Naive thymus-derived CD4-positive, alpha-beta T cell (primary cell): ENCODE results near the gene SLC6A9. TPM values are rescaled to one million over a fixed set of nuclear protein-coding genes. Genes with fewer than 3 reads are reported as not detected.

Source experiments
- ATAC-seq: fragments of 150-1000 bp; cut with Tn5 transposase; 2 replicates; pipeline ENCODE4 v1.10.0; 2021; ENCODE audit warnings: mild to moderate bottlenecking, moderate library complexity
- CTCF ChIA-PET: fragments of 350-600 bp; sonication (Branson Sonifier 250); formaldehyde crosslinking; loops from one replicate; lab custom pipeline; 2021; ENCODE audit warnings: antibody characterized with exemption; lab: Charles Lee
- POLR2A ChIA-PET: fragments of 350-600 bp; sonication (Branson Sonifier 250); formaldehyde crosslinking; loops from one replicate; lab custom pipeline; 2021; ENCODE audit warnings: antibody characterized with exemption, inconsistent platforms; lab: Charles Lee
- DNase-seq, 9 donors: peaks; one replicate each; pipeline versions ENCODE4 v3.0.0 to v3.0.0-alpha.2; 2020 to 2022; ENCODE audit warnings: mixed read lengths in 1 of 9
- H3K27ac ChIP-seq: one replicate; pipeline ENCODE4 v1.7.0; 2013; ENCODE audit warnings: mild to moderate bottlenecking, low read depth, low read length, moderate library complexity
- H3K27me3 ChIP-seq, 2 donors: one replicate each; pipeline ENCODE4 v1.7.0; 2013; ENCODE audit warnings: low read length in 2 of 2, mild to moderate bottlenecking in 2 of 2, moderate library complexity in 2 of 2; ENCODE audit not compliant: control insufficient read depth in 2 of 2, insufficient read depth in 2 of 2
- H3K36me3 ChIP-seq, 3 experiments: 1 replicate in 2 of 3; 2 replicates in 1 of 3; pipeline ENCODE4 v1.7.0; 2013; ENCODE audit warnings: low read length in 3 of 3, mild to moderate bottlenecking in 3 of 3, moderate library complexity in 1 of 3; ENCODE audit not compliant: insufficient read depth in 3 of 3, control insufficient read depth in 2 of 3
- H3K4me1 ChIP-seq, 2 donors: one replicate each; pipeline ENCODE4 v1.7.0; 2013; ENCODE audit warnings: low read length in 2 of 2, mild to moderate bottlenecking in 2 of 2, moderate library complexity in 1 of 2; ENCODE audit not compliant: control insufficient read depth in 2 of 2, insufficient read depth in 2 of 2
- H3K4me3 ChIP-seq: 2 replicates; pipeline ENCODE4 v1.7.0; 2013; ENCODE audit warnings: mild to moderate bottlenecking, low read length
- H3K9me3 ChIP-seq, 3 experiments: 1 replicate in 2 of 3; 2 replicates in 1 of 3; pipeline ENCODE4 v1.7.0; 2013; ENCODE audit warnings: low read length in 3 of 3; ENCODE audit not compliant: control insufficient read depth in 2 of 3
- H3K27ac Mint-ChIP-seq, 9 donors: one replicate each; pipeline ENCODE4 v1.8.0; 2020 to 2022; ENCODE audit warnings: mixed read lengths in 9 of 9, mild to moderate bottlenecking in 8 of 9, moderate library complexity in 5 of 9, inconsistent platforms in 2 of 9
- H3K27me3 Mint-ChIP-seq, 5 donors: one replicate each; pipeline ENCODE4 v1.8.0; 2021 to 2022; ENCODE audit warnings: mixed read lengths in 5 of 5, mild to moderate bottlenecking in 1 of 5
- H3K36me3 Mint-ChIP-seq, 5 donors: one replicate each; pipeline ENCODE4 v1.8.0; 2020 to 2022; ENCODE audit warnings: mixed read lengths in 5 of 5, mild to moderate bottlenecking in 3 of 5, inconsistent platforms in 1 of 5
- H3K4me1 Mint-ChIP-seq, 7 donors: one replicate each; pipeline ENCODE4 v1.8.0; 2020 to 2022; ENCODE audit warnings: mixed read lengths in 7 of 7, mild to moderate bottlenecking in 3 of 7, inconsistent platforms in 1 of 7
- H3K4me3 Mint-ChIP-seq, 10 donors: one replicate each; pipeline ENCODE4 v1.8.0; 2020 to 2022; ENCODE audit warnings: mild to moderate bottlenecking in 10 of 10, mixed read lengths in 10 of 10, moderate library complexity in 6 of 10, inconsistent platforms in 2 of 10
- H3K9me3 Mint-ChIP-seq, 11 donors: one replicate each; pipeline ENCODE4 v1.8.0; 2020 to 2022; ENCODE audit warnings: mixed read lengths in 11 of 11, mild to moderate bottlenecking in 4 of 11, inconsistent platforms in 1 of 11, moderate library complexity in 1 of 11
- intact Hi-C, 2 donors: fragments of 100-400 bp; cut with micrococcal nuclease; formaldehyde crosslinking; loops; one replicate each; pipeline ENCODE4 v1.15.1; 2023
- polyA plus RNA-seq, 2 donors: library from polyadenylated mRNA; unstranded; fragments of 300-500 nt; fragmentation: Illumina TruSeq; gene quantifications; one replicate each; pipeline ENCODE4 v1.2.3, GENCODE V29; 2021
- total RNA-seq, 6 experiments: library from RNA in 5 of 6; stranded (reverse) in 5 of 6; gene quantifications; 1 replicate in 5 of 6; 2 replicates in 1 of 6; pipeline ENCODE4 v1.2.3 and lab custom pipeline; 2021 to 2026

The SLC6A9 gene
- total and polyA plus RNA-seq, 7 experiments from 2014 or later, result 0.26 to 5.0 (median 0.49) TPM; not detected in 2

- ATAC-seq (no peak), DNase-seq (no peak)
- peak overlapping the region in 2 of 10 donors; percentile 21 to 98 for H3K4me3 Mint-ChIP-seq
- ChIA-PET POLR2A (no interaction called here), CTCF (no interaction called here)
- intact Hi-C loops, result no loop called here
- H3K4me1 Mint-ChIP-seq, result peaks cover 16 to 31% (median 22%) of the 10 kb centered on the region in 7 donors
- H3K36me3 Mint-ChIP-seq, result no peaks in the 10 kb centered on the region
- H3K36me3 ChIP-seq, result no peaks in the 10 kb centered on the region
- no peak overlapping the region for H3K27ac ChIP-seq
- no peaks in the 10 kb centered on the region for H3K27me3 Mint-ChIP-seq
- peaks cover 0 to 3% (median 0%) of the 10 kb centered on the region in 11 donors for H3K9me3 Mint-ChIP-seq
- no peak overlapping the region for H3K4me3 ChIP-seq
- H3K9me3 ChIP-seq, result no peaks in the 10 kb centered on the region
- peak overlapping the region in 1 of 9 donors; percentile 5 for H3K27ac Mint-ChIP-seq
- H3K4me1 ChIP-seq, result peaks cover 0 to 7% of the 10 kb centered on the region in 2 donors
- no peaks in the 10 kb centered on the region for H3K27me3 ChIP-seq
Observed at GRCh38 chr1:44027320-44027719, 3.9 kb downstream of the SLC6A9 start.

- Mint-ChIP-seq H3K36me3 (no peaks in the 10 kb centered on the region), H3K9me3 (peaks cover 0 to 3% (median 0%) of the 10 kb centered on the region in 11 donors), H3K4me3 (no peak overlapping the region), H3K4me1 (peaks cover 12 to 23% (median 21%) of the 10 kb centered on the region in 7 donors), H3K27me3 (no peaks in the 10 kb centered on the region), H3K27ac (no peak overlapping the region)
- POLR2A ChIA-PET, result no interaction called here
- ATAC-seq (no peak), DNase-seq (no peak)
- H3K4me1 ChIP-seq, result peaks cover 0 to 7% of the 10 kb centered on the region in 2 donors
- H3K27me3 ChIP-seq, result no peaks in the 10 kb centered on the region
- CTCF ChIA-PET, result no interaction called here
- intact Hi-C loops, result no loop called here
- no peak overlapping the region for H3K27ac ChIP-seq
- H3K4me3 ChIP-seq, result no peak overlapping the region
- H3K9me3 ChIP-seq, result no peaks in the 10 kb centered on the region
- no peaks in the 10 kb centered on the region for H3K36me3 ChIP-seq
Observed at GRCh38 chr1:44025816-44026215, 5.4 kb downstream of the SLC6A9 start.

GRCh38 chr1:44024903-44025525 lies 6.2 kb downstream of the SLC6A9 start:
- DNase-seq, result no peak
- intact Hi-C loops, result no loop called here
- Histone ChIP-seq H3K4me3 (no peak overlapping the region), H3K27me3 (no peaks in the 10 kb centered on the region), H3K4me1 (peaks cover 0 to 7% of the 10 kb centered on the region in 2 donors), H3K36me3 (no peaks in the 10 kb centered on the region), H3K27ac (no peak overlapping the region), H3K9me3 (no peaks in the 10 kb centered on the region)
- no peaks in the 10 kb centered on the region for H3K27me3 Mint-ChIP-seq
- no peaks in the 10 kb centered on the region for H3K36me3 Mint-ChIP-seq
- H3K4me3 Mint-ChIP-seq, result peak overlapping the region in 1 of 10 donors; percentile 17
- peak overlapping the region in 1 of 9 donors; percentile 55 for H3K27ac Mint-ChIP-seq
- H3K4me1 Mint-ChIP-seq, result peaks cover 12 to 23% (median 21%) of the 10 kb centered on the region in 7 donors
- ChIA-PET POLR2A (no interaction called here), CTCF (interaction anchor here (0.9 kb wide), 1 partner anchor 12 kb away, joined by 4 read pairs; no protein-coding TSS in a partner anchor)
- ATAC-seq, result no peak
- H3K9me3 Mint-ChIP-seq, result peaks cover 0 to 3% (median 0%) of the 10 kb centered on the region in 11 donors

GRCh38 chr1:44024031-44024902 lies 7.0 kb downstream of the SLC6A9 start:
- H3K36me3 ChIP-seq, result no peaks in the 10 kb centered on the region
- H3K36me3 Mint-ChIP-seq, result no peaks in the 10 kb centered on the region
- ChIA-PET POLR2A (no interaction called here), CTCF (interaction anchor here (0.9 kb wide), 1 partner anchor 13 kb away, joined by 4 read pairs; no protein-coding TSS in a partner anchor)
- H3K4me1 Mint-ChIP-seq, result peaks cover 6 to 16% (median 13%) of the 10 kb centered on the region in 7 donors
- H3K4me3 Mint-ChIP-seq, result no peak overlapping the region
- no peak overlapping the region for H3K27ac Mint-ChIP-seq
- DNase-seq (no peak), ATAC-seq (no peak)
- no peaks in the 10 kb centered on the region for H3K9me3 ChIP-seq
- H3K27ac ChIP-seq, result no peak overlapping the region
- intact Hi-C loops, result no loop called here
- H3K4me3 ChIP-seq, result no peak overlapping the region
- peaks cover 0 to 2% of the 10 kb centered on the region in 2 donors for H3K4me1 ChIP-seq
- H3K27me3 Mint-ChIP-seq, result no peaks in the 10 kb centered on the region
- H3K9me3 Mint-ChIP-seq, result peaks cover 0 to 3% (median 0%) of the 10 kb centered on the region in 11 donors
- H3K27me3 ChIP-seq, result no peaks in the 10 kb centered on the region

- Mint-ChIP-seq H3K36me3 (no peaks in the 10 kb centered on the region), H3K9me3 (no peaks in the 10 kb centered on the region), H3K27ac (no peak overlapping the region), H3K4me1 (no peaks in the 10 kb centered on the region), H3K4me3 (no peak overlapping the region), H3K27me3 (no peaks in the 10 kb centered on the region)
- Histone ChIP-seq H3K27ac (no peak overlapping the region), H3K27me3 (no peaks in the 10 kb centered on the region), H3K9me3 (no peaks in the 10 kb centered on the region), H3K4me1 (no peaks in the 10 kb centered on the region), H3K36me3 (no peaks in the 10 kb centered on the region), H3K4me3 (no peak overlapping the region)
- intact Hi-C loops, result no loop called here
- no peak for DNase-seq
- no peak for ATAC-seq
- CTCF ChIA-PET, result interaction anchor here (1.1 kb wide), 1 partner anchor 20 kb away, joined by 4 read pairs; no protein-coding TSS in a partner anchor
- POLR2A ChIA-PET, result no interaction called here
Observed at GRCh38 chr1:44021581-44022321, 9.5 kb downstream of the SLC6A9 start.

GRCh38 chr1:44021156-44021555 lies 10.1 kb downstream of the SLC6A9 start:
- ChIA-PET POLR2A (no interaction called here), CTCF (no interaction called here)
- ATAC-seq (no peak), DNase-seq (no peak)
- intact Hi-C loops, result no loop called here
- H3K36me3 Mint-ChIP-seq, result no peaks in the 10 kb centered on the region
- Histone ChIP-seq H3K36me3 (no peaks in the 10 kb centered on the region), H3K4me3 (no peak overlapping the region), H3K9me3 (no peaks in the 10 kb centered on the region), H3K4me1 (no peaks in the 10 kb centered on the region), H3K27ac (no peak overlapping the region), H3K27me3 (no peaks in the 10 kb centered on the region)
- no peaks in the 10 kb centered on the region for H3K4me1 Mint-ChIP-seq
- no peaks in the 10 kb centered on the region for H3K9me3 Mint-ChIP-seq
- no peak overlapping the region for H3K27ac Mint-ChIP-seq
- no peaks in the 10 kb centered on the region for H3K27me3 Mint-ChIP-seq
- no peak overlapping the region for H3K4me3 Mint-ChIP-seq
